ENCODE measurements around the gene LRWD1. TPM values are rescaled to one million over a fixed set of nuclear protein-coding genes. Genes with fewer than 3 reads are reported as not detected.

LRWD1 gene
- total and polyA plus RNA-seq, 2 of the 4 experiments (the other 2 are of a cell fraction) = 20.3 to 27.2 TPM

DNA sequence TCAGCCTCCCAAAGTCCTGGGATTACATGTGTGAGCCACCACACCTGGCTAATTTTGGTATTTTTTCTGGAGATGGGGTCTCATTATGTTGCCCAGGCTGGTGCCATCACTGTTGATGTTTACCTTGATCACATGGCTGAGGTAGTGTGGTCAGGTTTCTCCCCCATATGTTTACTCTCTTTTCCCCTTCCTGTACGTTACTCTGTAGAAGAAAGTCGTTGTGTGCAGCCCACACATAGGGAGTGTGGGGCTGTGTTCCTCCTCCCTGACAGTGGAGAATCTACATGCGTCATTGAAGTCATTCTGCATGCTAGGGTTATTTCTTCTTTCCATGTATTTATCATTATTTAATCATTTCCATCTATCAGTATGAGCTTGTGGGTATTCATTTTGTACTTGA is 47.7 kb upstream of the LRWD1 start:
- no peak overlapping the region for H3K18ac ChIP-seq (ENCODE audit: low read depth, low read length)
- no peaks in the 10 kb centered on the region for H3K27me3 ChIP-seq (ENCODE audit: control insufficient read depth, insufficient read depth, low read length)
- H4K8ac ChIP-seq (ENCODE audit: low read depth in 2 of 2, low read length in 2 of 2) = no peak overlapping the region
- no peak overlapping the region for H3K9ac ChIP-seq (ENCODE audit: low read depth, low read length)
- DNase-seq (no peak), ATAC-seq (ENCODE audit: low read depth) (no peak)
- no peak overlapping the region for H3K56ac ChIP-seq (ENCODE audit: extremely low read depth, insufficient read depth, low read length)
- H4K5ac ChIP-seq (ENCODE audit: low read depth, low read length) = no peak overlapping the region
- POLR2A ChIA-PET (ENCODE audit: unreplicated experiment) = no interaction called here
- peaks cover 3% of the 10 kb centered on the region; the same call in 1 of the 2 replicates for H3K9me1 ChIP-seq (ENCODE audit: insufficient read depth, low read length)
- no peak overlapping the region for H2BK20ac ChIP-seq (ENCODE audit: low read depth, low read length)
- H2BK5ac ChIP-seq (ENCODE audit: low read depth, low read length, poor library complexity, severe bottlenecking) = no peak overlapping the region
- H3K4me2 ChIP-seq (ENCODE audit: low read depth, low read length) = no peak overlapping the region
- H3K36me3 ChIP-seq (ENCODE audit: control insufficient read depth, insufficient read depth, low read length) = peaks cover 54% of the 10 kb centered on the region
- WGBS, 2 experiments (ENCODE audit: extremely low coverage in 2 of 2, insufficient read length in 1 of 2) = no CpG with 5 or more reads among the region's 3 CpGs
- no peak overlapping the region for H2BK15ac ChIP-seq (ENCODE audit: low read depth, low read length)
- dilution Hi-C loops (cut with HindIII; ENCODE audit: low sequenced_read_pairs, unreplicated experiment) (no loop called here), intact Hi-C loops (cut with micrococcal nuclease) (no loop called here), in situ Hi-C loops (cut with MboI; ENCODE audit: low sequenced_read_pairs) (no loop called here)
- TF ChIP-seq CHD1 (IDR thresholded peaks at IDR 0.05; ENCODE audit: low read depth, low read length) = no peak
- no peak for TF ChIP-seq RAD21 (IDR thresholded peaks at IDR 0.05; ENCODE audit: low read length)
- TF ChIP-seq RCOR1 (IDR thresholded peaks at IDR 0.05; ENCODE audit: insufficient replicate concordance, low read length) = no peak
- TF ChIP-seq NFE2L2 (IDR thresholded peaks at IDR 0.05; ENCODE audit: low read depth, low read length) = no peak
- TF ChIP-seq POLR2A (IDR thresholded peaks at IDR 0.05; ENCODE audit: low read depth, low read length) = no peak
- TF ChIP-seq FOS (IDR thresholded peaks at IDR 0.05; ENCODE audit: low read depth, low read length) = no peak
- TF ChIP-seq, protein P1, sequence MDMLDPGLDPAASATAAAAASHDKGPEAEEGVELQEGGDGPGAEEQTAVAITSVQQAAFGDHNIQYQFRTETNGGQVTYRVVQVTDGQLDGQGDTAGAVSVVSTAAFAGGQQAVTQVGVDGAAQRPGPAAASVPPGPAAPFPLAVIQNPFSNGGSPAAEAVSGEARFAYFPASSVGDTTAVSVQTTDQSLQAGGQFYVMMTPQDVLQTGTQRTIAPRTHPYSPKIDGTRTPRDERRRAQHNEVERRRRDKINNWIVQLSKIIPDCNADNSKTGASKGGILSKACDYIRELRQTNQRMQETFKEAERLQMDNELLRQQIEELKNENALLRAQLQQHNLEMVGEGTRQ (IDR thresholded peaks at IDR 0.05; ENCODE audit: low read depth, low read length) = no peak
- TF ChIP-seq MAZ (IDR thresholded peaks at IDR 0.05; ENCODE audit: borderline replicate concordance, low read depth, low read length) = no peak
- TF ChIP-seq CEBPB (IDR thresholded peaks at IDR 0.05; ENCODE audit: low read depth, low read length) = no peak
- BruUV-seq (replicated peaks) = no TSS peak
- no peak overlapping the region for H2AFZ ChIP-seq (replicated peaks; ENCODE audit: low read length, poor library complexity)
- H3K4ac ChIP-seq (ENCODE audit: low read depth, low read length) = no peak overlapping the region
- CTCF ChIA-PET = no interaction called here
- no peak overlapping the region for H3K14ac ChIP-seq (replicated peaks; ENCODE audit: low read depth, low read length)
- no peak overlapping the region for H3K4me3 ChIP-seq (ENCODE audit: insufficient read depth, low read depth, low read length)
- no peak overlapping the region for H2AK5ac ChIP-seq (ENCODE audit: low read depth, low read length)
- H3K79me1 ChIP-seq (ENCODE audit: low read depth in 1 of 2, low read length in 2 of 2) = peaks cover 30 to 67% of the 10 kb centered on the region in 2 experiments
- no peaks in the 10 kb centered on the region for H3K9me3 ChIP-seq (ENCODE audit: control insufficient read depth, insufficient read depth, low read length)
- no peak overlapping the region for H3K27ac ChIP-seq (ENCODE audit: insufficient read depth, low read length)
- no peak overlapping the region for H2AK9ac ChIP-seq (replicated peaks; ENCODE audit: low read depth, low read length, poor library complexity)
- H4K91ac ChIP-seq (ENCODE audit: insufficient read depth, low read depth, low read length) = no peak overlapping the region
- H3K4me1 ChIP-seq (ENCODE audit: control insufficient read depth, insufficient read depth, low read length) = no peaks in the 10 kb centered on the region
- H3K23ac ChIP-seq (ENCODE audit: low read depth, low read length) = no peak overlapping the region
- H4K20me1 ChIP-seq (ENCODE audit: insufficient read depth, low read length) = peaks cover 9% of the 10 kb centered on the region
- H2BK120ac ChIP-seq (ENCODE audit: low read depth, low read length) = no peak overlapping the region

All from IMR-90 (cell line).